NCI-H187 treated with DMSO at 0.1 percent for 48 hours (cell line): ENCODE data around the gene TAF5L.

Source experiments
- DNase-seq: peaks from one replicate; lab custom pipeline; 2025; lab: John Stamatoyannopoulos, UW

Gene TAF5L

GRCh38 chr1:229625915-229626831 is at the start of gene TAF5L, which contains the start of gene URB2:
TSS of gene TAF5L (minus strand) at chr1:229626122. CDS start at chr1:229614482, 11,640 bp downstream.
TSS of gene URB2 (plus strand) at chr1:229626247. CDS start at chr1:229627634, 1,387 bp downstream.
- DNase-seq = no peak

GRCh38 chr1:229675396-229675795 is 49.5 kb upstream of the TAF5L start:
- no peak for DNase-seq

- DNase-seq = no peak
Observed at GRCh38 chr1:229674042-229674441, 48.1 kb upstream of the TAF5L start.

- no peak for DNase-seq
Observed at GRCh38 chr1:229672246-229672645, 46.3 kb upstream of the TAF5L start.

DNA sequence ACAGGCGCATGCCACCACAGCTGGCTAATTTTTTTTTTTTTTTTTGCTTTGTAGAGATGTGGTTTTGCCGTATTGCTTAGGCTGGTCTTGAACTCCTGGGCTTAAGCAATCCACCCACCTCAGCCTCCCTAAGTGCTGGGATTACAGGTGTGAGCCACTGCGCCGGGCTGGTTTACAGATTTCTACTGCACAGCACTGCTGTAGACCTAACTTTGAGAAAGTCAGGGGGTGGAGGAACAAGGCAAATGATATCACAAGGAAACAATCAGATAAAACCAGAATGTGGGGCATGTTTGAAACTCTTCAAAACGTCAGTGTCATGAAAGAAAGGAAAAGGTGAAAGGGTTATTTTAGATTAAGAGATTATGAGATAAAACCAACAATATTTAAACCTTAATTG is 45.4 kb upstream of the TAF5L start:
- no peak for DNase-seq

DNA sequence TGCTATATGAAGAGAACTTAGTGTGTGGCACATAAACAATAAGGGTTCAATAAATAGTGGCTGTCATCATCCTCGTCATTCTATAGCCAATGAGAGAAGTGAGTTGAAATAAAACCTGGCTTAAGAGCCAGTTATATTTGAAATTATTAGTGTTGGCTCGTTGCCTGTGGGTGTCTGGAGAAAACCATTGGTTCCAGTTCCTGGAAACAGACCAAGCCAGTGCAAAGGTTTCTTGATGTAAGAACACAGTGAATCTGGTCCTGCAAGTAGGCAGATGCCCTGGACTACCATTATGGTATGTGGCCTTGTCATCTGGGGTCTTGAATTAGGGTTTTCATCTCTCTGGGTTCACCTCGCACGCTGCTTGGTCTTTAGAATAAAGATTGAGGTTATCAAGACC is 43.4 kb upstream of the TAF5L start:
- no peak for DNase-seq

- DNase-seq = no peak
Observed at GRCh38 chr1:229666585-229666984, 40.7 kb upstream of the TAF5L start.

DNA sequence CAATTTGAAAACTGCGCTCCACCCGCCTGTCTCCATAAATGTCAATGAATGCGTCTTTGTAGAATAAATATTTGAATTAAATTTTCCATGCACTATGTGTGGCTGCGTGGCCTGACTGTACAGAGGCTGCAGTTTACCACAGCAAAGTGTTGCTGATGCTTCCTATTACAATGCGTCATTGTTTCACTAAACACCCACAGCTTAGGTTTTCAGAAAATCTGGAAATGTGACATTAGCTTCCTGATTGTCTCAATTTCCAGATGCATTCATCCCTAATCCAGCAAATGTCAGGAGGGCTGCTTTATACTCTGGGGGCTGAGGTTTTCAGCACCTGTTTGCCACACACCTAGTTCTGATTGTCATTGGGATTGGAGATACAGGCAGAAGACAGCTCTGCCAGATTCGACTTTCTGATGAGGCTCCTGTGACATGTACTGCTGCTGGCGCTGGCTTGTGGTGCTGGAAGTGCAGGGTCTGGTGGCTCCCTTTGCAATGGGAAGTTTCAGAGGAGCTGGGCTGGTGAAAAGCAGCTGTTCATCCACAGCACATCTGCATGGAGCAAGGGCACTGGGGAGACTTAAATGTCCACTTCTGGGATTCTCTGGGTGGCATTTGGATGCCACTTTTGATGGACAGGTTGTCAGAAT is 40.1 kb upstream of the TAF5L start:
- DNase-seq = no peak

DNA sequence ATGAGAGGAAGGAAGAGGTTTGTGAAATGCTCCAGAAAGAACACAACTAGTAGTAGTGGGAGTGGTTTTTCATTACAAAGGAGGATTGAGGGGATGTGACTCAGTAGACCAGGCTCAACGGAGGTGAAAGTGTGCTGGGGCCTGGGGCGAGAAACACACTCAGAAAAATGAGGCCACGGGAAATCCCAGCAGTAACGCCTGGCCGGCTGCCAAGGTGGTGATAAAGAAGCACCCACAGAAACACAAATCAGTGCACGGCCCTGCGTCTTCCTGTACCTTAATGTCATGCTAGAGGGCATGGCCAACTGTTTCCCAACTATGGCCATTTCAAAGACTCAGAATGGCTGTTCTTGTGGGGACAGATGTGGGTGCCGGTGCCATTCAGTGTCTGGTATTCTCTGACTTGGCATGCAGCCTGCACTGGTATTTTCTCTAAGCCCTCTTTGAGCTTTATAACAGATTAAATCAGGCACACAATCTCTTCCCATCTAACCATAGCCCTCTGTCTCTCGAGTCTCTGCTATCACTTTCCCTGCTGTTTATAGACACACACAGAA is 38.3 kb upstream of the TAF5L start:
- DNase-seq = no peak

DNA sequence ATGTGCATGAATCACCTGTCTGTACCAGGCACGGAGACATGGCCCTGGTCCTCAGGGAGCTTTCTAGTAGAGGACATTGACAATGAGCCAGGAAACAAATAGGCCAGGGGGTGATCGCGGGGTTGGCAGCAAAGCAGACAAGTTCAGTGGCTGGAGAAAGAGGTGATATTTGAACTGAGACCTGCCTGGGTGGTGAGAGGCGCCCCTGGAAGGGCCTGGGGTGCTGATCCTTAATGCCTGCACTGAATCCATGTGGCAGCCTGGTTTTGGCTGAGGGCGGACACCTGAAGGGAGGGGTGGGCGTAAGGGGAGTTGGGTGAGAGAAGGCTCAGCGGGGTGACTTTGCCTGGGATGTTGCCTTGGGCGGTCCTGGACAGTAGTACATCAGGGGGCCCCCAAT is 36.0 kb upstream of the TAF5L start:
- DNase-seq = no peak

DNA sequence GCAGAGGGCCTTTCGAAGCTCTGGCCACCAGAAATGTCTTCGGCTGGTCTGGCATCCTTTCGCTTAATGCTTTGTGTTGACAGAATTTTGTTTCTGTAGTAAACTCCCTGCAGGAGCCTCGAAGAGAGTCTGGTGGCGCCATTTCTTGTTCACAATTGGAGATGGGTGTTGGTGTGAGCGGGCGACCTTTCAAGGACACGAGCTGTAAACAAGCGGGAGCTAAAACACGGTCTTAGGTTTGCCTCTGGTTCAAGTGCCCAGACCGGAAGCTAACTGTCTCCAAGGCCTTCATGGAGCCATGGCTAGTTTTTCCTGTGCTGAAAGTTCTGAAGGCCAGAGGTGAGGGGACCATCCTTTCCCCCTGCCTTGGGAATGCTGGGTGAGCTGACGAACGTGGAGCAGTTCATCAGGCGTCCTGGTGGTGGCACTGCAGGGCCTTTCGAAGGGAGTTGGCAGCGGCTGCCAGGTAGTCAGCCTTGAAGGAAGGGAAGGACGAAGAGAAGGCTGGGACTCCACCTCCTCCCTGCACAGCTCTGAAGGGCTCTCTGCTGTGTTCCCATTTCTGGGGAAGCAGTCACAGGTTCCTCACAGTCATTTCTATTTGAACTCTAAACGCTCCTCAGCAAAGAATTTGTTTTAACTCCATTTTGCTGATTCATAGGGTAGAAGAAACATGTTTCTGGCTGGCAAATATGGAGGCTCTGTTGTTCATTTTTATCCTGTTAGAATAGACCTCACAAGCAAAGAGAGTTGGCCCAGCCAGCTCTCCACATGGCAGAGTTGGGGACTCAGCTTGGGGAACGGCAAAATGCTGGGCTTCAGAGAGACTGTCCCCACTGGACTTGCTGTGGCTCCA is 35.3 kb upstream of the TAF5L start:
- DNase-seq = peak; percentile 23

DNA sequence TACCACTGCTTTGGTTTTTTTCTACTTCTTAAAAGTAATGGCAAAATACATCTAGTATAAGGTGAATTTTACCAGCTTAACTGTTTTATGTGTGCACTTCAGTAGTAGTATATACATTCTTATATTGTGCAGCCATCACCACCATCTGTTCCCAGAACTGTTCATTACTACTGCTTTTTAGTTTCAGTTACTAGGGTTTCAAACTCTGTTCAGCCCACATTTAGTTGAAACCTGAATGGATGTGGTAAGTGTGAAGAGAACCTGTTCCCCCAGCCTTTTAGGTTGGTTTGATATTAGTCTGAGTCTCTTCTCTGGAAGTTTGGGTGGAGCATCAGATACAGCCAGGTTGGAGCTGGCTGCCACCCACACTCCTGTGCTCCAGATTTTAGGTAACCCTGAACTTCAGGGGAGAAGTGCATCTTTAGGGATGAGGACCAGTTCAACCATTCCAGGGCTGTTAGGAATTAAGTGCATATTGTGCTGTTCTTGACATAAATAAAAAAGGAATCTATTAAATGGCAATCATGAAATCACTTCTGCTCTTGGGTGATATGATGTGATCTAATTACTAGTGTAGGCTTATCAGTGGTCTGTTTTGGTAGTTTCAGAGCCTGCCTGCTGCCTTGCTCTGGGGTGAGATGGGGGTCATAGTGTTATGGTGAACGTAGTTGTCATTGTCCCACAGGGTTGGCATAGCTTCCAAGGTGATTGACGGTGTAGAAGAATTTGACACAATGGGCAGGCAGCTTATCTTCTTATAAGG is 32.3 kb upstream of the TAF5L start:
- DNase-seq = no peak

DNA sequence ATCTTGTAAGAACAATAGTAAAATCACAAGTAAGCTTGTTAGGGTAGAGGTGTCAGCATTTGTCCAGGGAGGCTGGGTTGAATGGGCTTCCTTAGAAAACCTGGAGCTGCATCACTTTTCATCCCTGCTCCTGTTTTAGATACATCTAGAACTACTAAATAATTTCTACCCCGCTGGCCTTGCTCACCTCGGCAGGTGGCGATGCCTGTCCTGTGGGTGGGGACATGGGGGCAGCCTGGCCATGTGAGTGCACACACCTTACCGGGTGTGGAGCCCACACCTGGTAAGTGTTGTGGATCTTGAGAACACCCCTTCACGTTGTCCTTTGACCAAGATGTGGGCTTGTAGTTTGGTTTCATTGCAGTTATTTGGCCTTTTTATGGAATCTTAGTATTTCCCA is 29.9 kb upstream of the TAF5L start:
- no peak for DNase-seq

GRCh38 chr1:229653420-229653819 is 27.5 kb upstream of the TAF5L start:
- no peak for DNase-seq

GRCh38 chr1:229651546-229651945 is 25.6 kb upstream of the TAF5L start:
- no peak for DNase-seq

- no peak for DNase-seq
Observed at GRCh38 chr1:229650045-229650444, 24.1 kb upstream of the TAF5L start.

DNA sequence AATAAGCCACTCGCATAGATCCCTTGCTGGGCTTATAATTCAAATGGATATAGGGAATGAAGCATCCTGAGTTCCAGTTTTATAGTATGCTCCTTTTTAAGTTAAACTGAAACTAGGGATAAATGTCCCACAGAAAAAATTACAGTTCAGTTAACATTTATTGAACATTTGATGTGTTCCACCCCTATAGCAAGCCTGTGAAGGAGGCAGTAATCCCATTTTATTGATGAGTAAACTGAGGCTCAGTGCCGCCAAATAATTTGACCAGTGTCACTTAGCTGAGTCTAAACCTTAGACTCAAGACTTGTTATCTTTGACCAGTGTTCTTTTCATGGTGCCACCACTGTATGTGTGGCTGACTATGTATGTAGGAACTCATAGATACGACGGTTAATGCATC is 22.5 kb upstream of the TAF5L start:
- DNase-seq = no peak

GRCh38 chr1:229645324-229645993 is 19.5 kb upstream of the TAF5L start:
- no peak for DNase-seq

DNA sequence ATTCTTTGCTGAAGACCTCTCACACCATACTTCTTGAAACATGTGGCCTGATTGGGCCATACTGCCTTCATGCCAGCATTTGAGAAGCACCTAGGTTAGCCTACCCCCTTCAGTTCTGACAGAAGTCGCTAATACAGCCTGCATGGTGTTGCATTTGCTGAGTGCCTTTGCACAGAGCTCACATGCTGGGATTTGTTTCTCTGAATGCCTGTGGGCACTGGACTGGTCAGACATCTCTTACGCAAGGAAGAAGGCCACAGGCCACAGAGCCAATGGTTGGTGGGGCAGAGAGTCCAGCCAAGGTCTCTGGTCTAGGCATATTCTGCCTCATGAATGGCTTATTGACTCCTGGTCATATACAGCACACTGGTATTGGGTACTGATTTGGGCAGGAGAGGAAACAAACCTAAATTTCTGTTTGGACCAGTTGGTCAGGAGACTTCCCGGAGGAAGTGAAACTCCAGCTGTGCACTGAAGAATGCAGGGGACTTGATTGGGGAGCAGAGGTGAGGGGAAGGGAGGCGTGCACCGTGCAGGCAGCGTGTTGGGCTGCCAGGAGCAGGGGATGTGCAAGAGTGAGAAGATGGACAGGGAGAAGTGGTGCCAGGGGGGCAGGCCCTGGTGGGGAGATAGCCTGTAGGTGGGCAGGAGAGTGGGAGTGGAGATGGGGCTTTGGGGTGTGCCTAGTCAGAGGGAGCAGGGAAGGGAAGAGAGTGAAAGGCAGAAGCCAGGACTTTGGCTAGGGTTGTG is 18.2 kb upstream of the TAF5L start:
- DNase-seq = no peak

DNA sequence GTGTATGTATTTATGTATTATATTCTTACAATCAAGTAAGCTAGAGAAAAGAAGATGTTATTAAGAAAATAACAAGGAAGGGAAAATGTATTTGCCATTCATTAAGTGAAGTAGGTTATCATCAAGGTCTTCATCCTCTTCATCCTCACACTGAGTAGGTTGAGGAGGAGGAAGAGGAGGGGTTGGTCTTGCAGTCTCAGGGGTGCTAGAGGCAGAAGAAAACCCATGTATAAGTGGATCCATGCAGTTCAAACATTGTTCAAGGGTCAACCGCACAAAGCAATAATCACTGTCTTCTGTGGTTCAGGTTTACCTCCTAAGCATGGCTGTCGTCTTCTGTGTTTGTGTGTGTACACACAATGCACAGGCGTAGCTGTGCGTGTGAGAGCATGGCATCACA is 17.0 kb upstream of the TAF5L start:
- no peak for DNase-seq
